HL-60 (cell line): ENCODE measurements around the gene PPP1R1B.

ENCODE experiments used
- DNase-seq, 2 experiments: peaks; one replicate each; pipeline ENCODE4 v3.0.0-alpha.2; 2010 to 2020; ENCODE audit warnings: low read depth in 1 of 2, low spot score in 1 of 2
- H3K27ac ChIP-seq: fragments of 250-450 bp; sonication (Bioruptor Pico); replicated peaks from 2 replicates; pipeline ENCODE4 v1.5.1; 2020; ENCODE audit warnings: mild to moderate bottlenecking, moderate library complexity
- H3K27me3 ChIP-seq: fragments of 250-450 bp; sonication (Bioruptor Pico); 2 replicates; pipeline ENCODE4 v1.5.1; 2021; ENCODE audit warnings: mild to moderate bottlenecking, moderate library complexity; ENCODE audit not compliant: insufficient read depth, poor library complexity, severe bottlenecking
- H3K4me3 ChIP-seq: replicated peaks from 2 replicates; pipeline ENCODE4 v1.5.1; 2011; ENCODE audit warnings: mild to moderate bottlenecking, control low read depth, low read length; ENCODE audit not compliant: insufficient read depth
- CTCF ChIP-seq: IDR thresholded peaks from one replicate; pipeline ENCODE4 v1.5.1; 2011; ENCODE audit warnings: low read length, control low read depth, inconsistent platforms; ENCODE audit not compliant: insufficient read depth
- GABPA ChIP-seq: IDR thresholded peaks from 2 replicates; pipeline ENCODE4 v1.6.1; 2012; ENCODE audit warnings: low read depth
- POLR2AphosphoS5 ChIP-seq: IDR thresholded peaks from 2 replicates; pipeline ENCODE4 v1.6.1; 2012; ENCODE audit warnings: low read depth
- SPI1 ChIP-seq: IDR thresholded peaks from 2 replicates; pipeline ENCODE4 v1.6.1; 2012; ENCODE audit warnings: low read depth, mild to moderate bottlenecking, borderline replicate concordance
- TF ChIP-seq, protein P1 (sequence below): IDR thresholded peaks from 2 replicates; pipeline ENCODE4 v1.6.1; 2012; ENCODE audit warnings: low read depth; ENCODE audit not compliant: insufficient replicate concordance

Gene PPP1R1B

DNA sequence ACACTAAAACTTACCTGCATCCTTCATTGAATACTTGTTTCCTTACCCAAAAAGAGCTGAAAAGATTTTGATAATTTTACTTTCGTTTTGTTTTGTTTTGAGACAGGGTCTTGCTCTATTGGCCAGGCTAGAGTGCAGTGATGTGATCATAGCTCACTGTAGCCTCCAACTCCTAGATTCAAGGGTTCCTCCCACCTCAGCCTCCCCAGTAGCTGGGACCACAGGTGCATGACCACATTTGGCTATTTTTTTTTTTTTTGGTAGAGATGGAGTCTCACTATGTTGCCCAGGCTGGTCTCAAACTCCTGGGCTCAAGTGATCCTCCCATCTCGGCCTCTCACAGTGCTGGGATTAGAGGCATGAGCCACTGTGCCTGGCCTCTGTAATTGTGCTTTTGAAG, 28.4 kb downstream of the PPP1R1B start:
- H3K27ac ChIP-seq: no peak overlapping the region
- H3K27me3 ChIP-seq: no peaks in the 10 kb centered on the region
- H3K4me3 ChIP-seq: no peak overlapping the region
- no peak for TF ChIP-seq CTCF
- TF ChIP-seq POLR2AphosphoS5: no peak
- TF ChIP-seq, protein P1, sequence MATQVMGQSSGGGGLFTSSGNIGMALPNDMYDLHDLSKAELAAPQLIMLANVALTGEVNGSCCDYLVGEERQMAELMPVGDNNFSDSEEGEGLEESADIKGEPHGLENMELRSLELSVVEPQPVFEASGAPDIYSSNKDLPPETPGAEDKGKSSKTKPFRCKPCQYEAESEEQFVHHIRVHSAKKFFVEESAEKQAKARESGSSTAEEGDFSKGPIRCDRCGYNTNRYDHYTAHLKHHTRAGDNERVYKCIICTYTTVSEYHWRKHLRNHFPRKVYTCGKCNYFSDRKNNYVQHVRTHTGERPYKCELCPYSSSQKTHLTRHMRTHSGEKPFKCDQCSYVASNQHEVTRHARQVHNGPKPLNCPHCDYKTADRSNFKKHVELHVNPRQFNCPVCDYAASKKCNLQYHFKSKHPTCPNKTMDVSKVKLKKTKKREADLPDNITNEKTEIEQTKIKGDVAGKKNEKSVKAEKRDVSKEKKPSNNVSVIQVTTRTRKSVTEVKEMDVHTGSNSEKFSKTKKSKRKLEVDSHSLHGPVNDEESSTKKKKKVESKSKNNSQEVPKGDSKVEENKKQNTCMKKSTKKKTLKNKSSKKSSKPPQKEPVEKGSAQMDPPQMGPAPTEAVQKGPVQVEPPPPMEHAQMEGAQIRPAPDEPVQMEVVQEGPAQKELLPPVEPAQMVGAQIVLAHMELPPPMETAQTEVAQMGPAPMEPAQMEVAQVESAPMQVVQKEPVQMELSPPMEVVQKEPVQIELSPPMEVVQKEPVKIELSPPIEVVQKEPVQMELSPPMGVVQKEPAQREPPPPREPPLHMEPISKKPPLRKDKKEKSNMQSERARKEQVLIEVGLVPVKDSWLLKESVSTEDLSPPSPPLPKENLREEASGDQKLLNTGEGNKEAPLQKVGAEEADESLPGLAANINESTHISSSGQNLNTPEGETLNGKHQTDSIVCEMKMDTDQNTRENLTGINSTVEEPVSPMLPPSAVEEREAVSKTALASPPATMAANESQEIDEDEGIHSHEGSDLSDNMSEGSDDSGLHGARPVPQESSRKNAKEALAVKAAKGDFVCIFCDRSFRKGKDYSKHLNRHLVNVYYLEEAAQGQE: no peak
- no peak for TF ChIP-seq GABPA
- no peak for TF ChIP-seq SPI1
- no peak for DNase-seq

- H3K27me3 ChIP-seq: no peaks in the 10 kb centered on the region
- H3K4me3 ChIP-seq: no peak overlapping the region
- no peak for DNase-seq
- H3K27ac ChIP-seq: no peak overlapping the region
- TF ChIP-seq CTCF: no peak
- no peak for TF ChIP-seq SPI1
- no peak for TF ChIP-seq POLR2AphosphoS5
- no peak for TF ChIP-seq GABPA
- TF ChIP-seq, protein P1: no peak
Observed at GRCh38 chr17:39658346-39658745, 31.6 kb downstream of the PPP1R1B start.

DNA sequence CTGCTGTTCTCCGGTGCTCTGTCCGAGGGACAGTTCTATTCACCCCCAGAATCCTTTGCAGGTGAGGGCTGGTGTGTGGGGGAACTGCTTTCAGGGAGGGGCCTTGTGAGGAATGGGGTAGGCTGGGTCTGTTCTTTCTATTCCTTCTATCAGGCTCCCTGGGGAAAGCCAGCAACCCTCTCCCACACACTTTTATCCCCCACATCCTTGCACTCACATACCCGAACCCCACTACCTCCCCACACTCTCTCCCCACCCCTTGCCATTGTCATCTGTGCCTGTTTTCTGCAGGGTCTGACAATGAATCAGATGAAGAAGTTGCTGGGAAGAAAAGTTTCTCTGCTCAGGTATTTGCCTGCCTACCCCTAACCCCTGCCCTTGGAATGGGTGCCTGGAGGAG, 32.0 kb downstream of the PPP1R1B start:
- no peak for DNase-seq
- no peak for TF ChIP-seq SPI1
- TF ChIP-seq, protein P1: no peak
- TF ChIP-seq CTCF: no peak
- TF ChIP-seq POLR2AphosphoS5: no peak
- TF ChIP-seq GABPA: no peak
- no peak overlapping the region for H3K27ac ChIP-seq
- no peaks in the 10 kb centered on the region for H3K27me3 ChIP-seq
- no peak overlapping the region for H3K4me3 ChIP-seq
